ENCODE data around the gene SUPT7L. TPM values are rescaled to one million over a fixed set of nuclear protein-coding genes. Genes with fewer than 3 reads are reported as not detected.

Gene SUPT7L, protein sequence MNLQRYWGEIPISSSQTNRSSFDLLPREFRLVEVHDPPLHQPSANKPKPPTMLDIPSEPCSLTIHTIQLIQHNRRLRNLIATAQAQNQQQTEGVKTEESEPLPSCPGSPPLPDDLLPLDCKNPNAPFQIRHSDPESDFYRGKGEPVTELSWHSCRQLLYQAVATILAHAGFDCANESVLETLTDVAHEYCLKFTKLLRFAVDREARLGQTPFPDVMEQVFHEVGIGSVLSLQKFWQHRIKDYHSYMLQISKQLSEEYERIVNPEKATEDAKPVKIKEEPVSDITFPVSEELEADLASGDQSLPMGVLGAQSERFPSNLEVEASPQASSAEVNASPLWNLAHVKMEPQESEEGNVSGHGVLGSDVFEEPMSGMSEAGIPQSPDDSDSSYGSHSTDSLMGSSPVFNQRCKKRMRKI
- 10 to 100 TPM; 18.5 to 23.1 (median 20.7) TPM for total RNA-seq

DNA sequence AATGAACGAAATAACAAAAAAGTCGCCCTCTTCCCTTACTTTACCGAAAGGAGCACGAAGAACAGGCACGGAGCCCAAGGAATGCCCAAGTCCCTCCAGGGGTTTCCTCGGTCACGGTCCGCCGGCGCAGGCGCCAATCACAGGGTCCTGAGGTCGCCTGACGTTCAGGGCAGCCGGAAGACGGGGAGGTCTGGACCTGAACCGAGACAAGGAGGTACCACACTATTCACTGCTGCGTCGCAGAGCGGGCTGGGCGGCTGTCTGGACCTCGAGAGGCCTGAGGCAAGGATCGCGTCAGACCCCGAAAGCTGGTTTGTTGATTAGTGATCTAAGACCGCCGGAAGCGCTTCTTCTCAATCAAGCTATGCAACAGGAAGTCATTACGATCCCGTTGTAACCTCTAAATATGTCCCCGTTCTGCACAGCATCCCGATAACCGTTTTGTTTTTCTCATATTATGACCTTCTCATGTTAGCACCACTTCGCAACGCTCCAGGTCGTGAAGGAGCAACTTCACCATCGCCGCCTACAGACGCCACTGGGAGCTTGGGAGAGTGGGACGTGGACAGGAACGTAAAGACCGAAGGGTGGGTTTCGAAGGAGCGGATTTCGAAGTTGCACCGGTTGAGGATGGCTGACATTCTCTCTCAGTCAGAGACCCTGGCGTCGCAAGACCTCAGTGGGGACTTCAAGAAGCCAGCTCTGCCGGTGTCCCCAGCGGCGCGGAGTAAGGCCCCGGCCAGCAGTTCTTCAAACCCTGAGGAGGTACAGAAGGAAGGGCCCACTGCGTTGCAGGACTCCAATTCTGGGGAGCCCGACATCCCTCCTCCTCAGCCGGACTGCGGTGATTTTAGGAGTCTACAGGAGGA is at the start of gene SUPT7L, which contains the start of gene SLC4A1AP:
Gene SUPT7L, minus strand, starts transcription at position 330 of the 869 bp plus-strand sequence. CDS start 1,422 bp downstream, outside the sequence.
Gene SLC4A1AP, plus strand, starts transcription at position 605 of the 869 bp plus-strand sequence. Its CDS starts 26 bp downstream, at position 631.
- Histone ChIP-seq H3K36me3 (peaks cover 19 to 59% (median 46%) of the 10 kb centered on the region in 4 donors), H3K27me3 (no peaks in the 10 kb centered on the region), H3K4me1 (peaks cover 27 to 50% (median 39%) of the 10 kb centered on the region in 4 donors), H3K9me3 (no peaks in the 10 kb centered on the region), H3K4me3 (peak within 1 kb of the TSS; percentile 72 to 91 (median 88)), H3K27ac (replicated peaks in 1 of 4) (peak within 1 kb of the TSS; percentile 77 to 89 (median 86))
- peak; percentile 94 for DNase-seq (ENCODE audit: extremely low spot score)
- TF ChIP-seq, protein P1, sequence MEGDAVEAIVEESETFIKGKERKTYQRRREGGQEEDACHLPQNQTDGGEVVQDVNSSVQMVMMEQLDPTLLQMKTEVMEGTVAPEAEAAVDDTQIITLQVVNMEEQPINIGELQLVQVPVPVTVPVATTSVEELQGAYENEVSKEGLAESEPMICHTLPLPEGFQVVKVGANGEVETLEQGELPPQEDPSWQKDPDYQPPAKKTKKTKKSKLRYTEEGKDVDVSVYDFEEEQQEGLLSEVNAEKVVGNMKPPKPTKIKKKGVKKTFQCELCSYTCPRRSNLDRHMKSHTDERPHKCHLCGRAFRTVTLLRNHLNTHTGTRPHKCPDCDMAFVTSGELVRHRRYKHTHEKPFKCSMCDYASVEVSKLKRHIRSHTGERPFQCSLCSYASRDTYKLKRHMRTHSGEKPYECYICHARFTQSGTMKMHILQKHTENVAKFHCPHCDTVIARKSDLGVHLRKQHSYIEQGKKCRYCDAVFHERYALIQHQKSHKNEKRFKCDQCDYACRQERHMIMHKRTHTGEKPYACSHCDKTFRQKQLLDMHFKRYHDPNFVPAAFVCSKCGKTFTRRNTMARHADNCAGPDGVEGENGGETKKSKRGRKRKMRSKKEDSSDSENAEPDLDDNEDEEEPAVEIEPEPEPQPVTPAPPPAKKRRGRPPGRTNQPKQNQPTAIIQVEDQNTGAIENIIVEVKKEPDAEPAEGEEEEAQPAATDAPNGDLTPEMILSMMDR (IDR thresholded peaks at IDR 0.05) = peak in 1 of 3 experiments; percentile 9
- TF ChIP-seq POLR2AphosphoS5 (IDR thresholded peaks at IDR 0.05) = peak; percentile 73 to 74
- no peak for TF ChIP-seq EP300 (IDR thresholded peaks at IDR 0.05)
- TF ChIP-seq POLR2A (IDR thresholded peaks at IDR 0.05; ENCODE audit: low read depth) = peak; percentile 30
- intact Hi-C loops (cut with DNase I) = no loop called here
- 0% methylated on average over 45 of the region's 56 CpGs for WGBS

DNA sequence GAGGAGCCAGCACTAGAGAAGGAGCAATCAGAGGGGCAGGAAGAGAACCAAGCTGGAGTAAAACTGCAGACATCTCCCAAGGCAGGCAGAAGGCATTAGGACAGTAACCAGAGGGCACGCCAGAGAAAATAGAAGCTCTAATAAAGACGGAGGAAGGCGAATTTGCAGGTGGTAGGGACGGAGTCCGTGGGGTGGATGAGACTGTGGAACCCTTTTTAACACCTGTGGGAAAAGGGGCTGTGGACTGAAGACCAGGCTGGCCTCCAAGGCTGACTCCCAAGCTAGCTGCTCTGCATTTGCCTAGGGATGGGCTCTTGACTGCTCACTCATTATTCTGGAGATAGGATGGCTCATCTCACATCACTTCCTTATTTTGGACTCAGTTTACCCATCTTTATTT is 49.8 kb upstream of the SUPT7L start:
- Histone ChIP-seq H3K4me3 (no peak overlapping the region), H3K27me3 (no peaks in the 10 kb centered on the region), H3K36me3 (no peaks in the 10 kb centered on the region), H3K4me1 (peaks cover 29 to 42% (median 34%) of the 10 kb centered on the region in 4 donors), H3K9me3 (no peaks in the 10 kb centered on the region), H3K27ac (replicated peaks in 1 of 4) (peak overlapping the region in 1 of 4 donors; percentile 82)
- DNase-seq (ENCODE audit: extremely low spot score) = peak; percentile 66
- WGBS = 97% methylated on average over 5 of the region's 5 CpGs
- TF ChIP-seq POLR2A (IDR thresholded peaks at IDR 0.05; ENCODE audit: low read depth) (no peak), EP300 (IDR thresholded peaks at IDR 0.05) (no peak), POLR2AphosphoS5 (IDR thresholded peaks at IDR 0.05) (no peak)
- TF ChIP-seq, protein P1 (IDR thresholded peaks at IDR 0.05) = no peak
- intact Hi-C loops (cut with DNase I) = no loop called here

DNA sequence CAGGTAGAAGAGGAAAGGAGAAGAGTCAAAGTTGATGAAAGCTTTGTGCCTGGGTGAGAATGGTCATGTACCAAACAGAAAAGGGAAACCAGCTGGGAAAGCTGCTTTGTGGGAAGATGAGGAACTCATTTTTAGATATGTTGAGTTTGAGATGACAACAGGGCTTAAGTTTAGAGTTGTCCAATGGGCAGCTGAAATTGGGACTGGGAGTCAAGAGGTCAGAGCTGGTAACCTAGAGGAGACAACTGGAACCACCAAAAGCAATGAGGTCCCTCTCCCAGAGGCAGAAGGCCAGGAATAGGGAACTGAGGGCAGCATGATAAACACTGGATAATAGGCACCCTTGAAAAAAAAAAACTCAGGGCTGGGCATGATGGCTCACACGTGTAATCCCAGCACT is 49.1 kb upstream of the SUPT7L start:
- intact Hi-C loops (cut with DNase I) = no loop called here
- Histone ChIP-seq H3K9me3 (no peaks in the 10 kb centered on the region), H3K27ac (replicated peaks in 1 of 4) (no peak overlapping the region), H3K4me3 (no peak overlapping the region), H3K4me1 (peaks cover 35 to 49% (median 41%) of the 10 kb centered on the region in 4 donors), H3K36me3 (no peaks in the 10 kb centered on the region), H3K27me3 (no peaks in the 10 kb centered on the region)
- TF ChIP-seq POLR2A (IDR thresholded peaks at IDR 0.05; ENCODE audit: low read depth) (no peak), EP300 (IDR thresholded peaks at IDR 0.05) (no peak)
- TF ChIP-seq, protein P1 (IDR thresholded peaks at IDR 0.05) = no peak
- WGBS = 93% methylated on average over 1 of the region's 1 CpG
- DNase-seq (ENCODE audit: extremely low spot score) = peak; percentile 74

DNA sequence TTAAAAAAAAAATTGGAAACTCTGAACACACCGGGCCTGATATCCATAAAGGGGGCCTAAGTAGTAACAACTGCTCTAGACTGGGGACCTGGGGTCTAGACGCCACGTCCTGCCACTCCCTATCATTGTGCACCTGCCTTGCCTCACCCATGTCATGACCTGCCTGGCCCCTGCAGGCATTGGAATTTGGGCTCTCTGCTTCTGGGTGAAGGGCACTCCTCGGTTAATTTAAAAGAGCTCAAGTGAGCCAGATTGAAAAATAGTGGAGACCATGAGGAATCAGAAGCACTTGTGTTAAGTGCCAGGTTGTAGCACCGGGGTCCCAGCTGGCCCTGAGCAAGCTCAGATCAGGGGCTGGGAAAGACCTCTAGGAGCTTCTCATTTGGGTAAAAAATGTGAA is 48.4 kb upstream of the SUPT7L start:
- intact Hi-C loops (cut with DNase I) = no loop called here
- Histone ChIP-seq H3K4me3 (no peak overlapping the region), H3K4me1 (peaks cover 41 to 50% (median 45%) of the 10 kb centered on the region in 4 donors), H3K36me3 (no peaks in the 10 kb centered on the region), H3K27me3 (no peaks in the 10 kb centered on the region), H3K9me3 (no peaks in the 10 kb centered on the region), H3K27ac (replicated peaks in 1 of 4) (peak overlapping the region in 1 of 4 donors; percentile 91)
- TF ChIP-seq POLR2A (IDR thresholded peaks at IDR 0.05; ENCODE audit: low read depth) (no peak), POLR2AphosphoS5 (IDR thresholded peaks at IDR 0.05) (no peak), EP300 (IDR thresholded peaks at IDR 0.05) (no peak)
- TF ChIP-seq, protein P1 (IDR thresholded peaks at IDR 0.05) = no peak
- DNase-seq (ENCODE audit: extremely low spot score) = peak; percentile 77
- 89% methylated on average over 5 of the region's 5 CpGs for WGBS

Measured in esophagus muscularis mucosa (tissue), 4 donors.